GM19395 (cell line): ENCODE data around the gene CATSPERB.
"Not testable (repeated sequence)": the region's sequence is repeated elsewhere in the genome, so short reads cannot be mapped to it uniquely, and the experiment has no call there.

Source experiments
- ATAC-seq: cut with Tn5 transposase; IDR thresholded peaks from one replicate; pipeline ENCODE4 v1.9.1; 2021; ENCODE audit warnings: mild to moderate bottlenecking, moderate library complexity; ENCODE audit not compliant: unreplicated experiment

The CATSPERB gene

DNA sequence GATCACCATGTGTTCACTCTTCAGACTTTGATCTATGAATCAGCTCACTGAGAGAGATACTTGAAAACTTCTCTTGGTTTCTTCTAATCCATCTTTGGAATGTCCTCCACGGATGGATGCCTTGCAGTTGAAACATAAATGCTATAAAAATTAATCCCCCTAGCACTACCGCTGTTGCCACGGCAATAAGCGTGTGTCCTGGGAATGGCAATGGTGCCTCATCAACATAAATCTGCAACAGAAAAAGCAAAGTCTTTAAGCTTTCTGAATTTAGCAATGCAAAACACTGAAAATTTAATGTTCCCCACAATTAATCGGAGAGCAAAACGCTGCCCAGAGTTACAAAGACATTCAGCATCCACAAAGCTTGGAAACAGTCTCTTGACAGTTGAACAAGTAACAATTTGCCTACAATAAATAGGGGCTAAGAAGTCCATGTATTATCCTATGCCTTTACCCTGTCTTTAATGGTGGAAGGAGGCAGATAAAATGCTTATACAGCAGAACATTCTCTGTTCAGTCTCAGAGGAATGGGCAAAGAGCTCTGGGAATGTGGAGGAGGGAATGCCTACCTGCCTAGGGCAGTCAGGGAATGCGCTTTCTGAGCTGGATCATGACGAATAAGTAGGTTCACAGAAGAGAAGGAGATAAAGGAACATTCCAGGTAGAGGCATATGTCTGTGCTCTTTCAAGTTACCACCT, 150.9 kb downstream of the CATSPERB start:
- ATAC-seq: no peak

- ATAC-seq: no peak
These were observed 154.2 kb downstream of the CATSPERB start for GRCh38 chr14:91577632-91578233.

DNA sequence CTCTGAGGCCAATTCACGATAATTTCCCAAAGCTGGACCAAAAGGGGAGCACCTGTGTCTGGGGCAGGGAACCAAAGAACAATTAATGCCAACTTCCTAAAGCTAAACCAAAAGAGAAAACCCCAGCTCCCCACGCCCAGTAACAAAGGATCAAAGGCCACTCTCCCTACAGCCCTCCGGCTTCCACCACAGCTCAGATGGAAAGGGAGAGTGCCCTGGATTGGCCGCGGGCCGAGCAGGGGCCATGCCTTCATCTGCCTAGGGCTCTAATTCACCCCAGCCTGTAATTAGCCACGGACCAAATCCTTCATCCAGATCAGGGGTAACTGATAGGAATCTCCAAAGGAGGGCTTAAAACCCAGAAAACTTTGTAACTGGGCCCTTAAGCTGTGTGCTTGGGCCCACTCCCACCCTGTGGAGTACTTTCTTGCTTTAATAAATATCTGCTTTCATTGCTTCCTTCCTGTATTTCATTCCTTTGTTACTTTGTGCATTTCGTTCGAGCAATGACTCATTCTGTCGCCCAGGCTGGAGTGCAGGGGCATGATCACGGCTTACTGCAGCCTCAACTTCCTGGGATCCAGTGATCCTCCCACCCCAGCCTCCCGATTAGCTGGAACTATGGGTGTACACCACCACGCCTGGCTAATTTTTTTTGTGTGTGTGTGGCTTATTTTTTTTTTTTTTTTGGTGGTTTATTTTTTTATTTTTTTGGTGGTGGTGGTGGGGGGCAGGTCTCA, 156.2 kb downstream of the CATSPERB start:
- ATAC-seq: no peak

DNA sequence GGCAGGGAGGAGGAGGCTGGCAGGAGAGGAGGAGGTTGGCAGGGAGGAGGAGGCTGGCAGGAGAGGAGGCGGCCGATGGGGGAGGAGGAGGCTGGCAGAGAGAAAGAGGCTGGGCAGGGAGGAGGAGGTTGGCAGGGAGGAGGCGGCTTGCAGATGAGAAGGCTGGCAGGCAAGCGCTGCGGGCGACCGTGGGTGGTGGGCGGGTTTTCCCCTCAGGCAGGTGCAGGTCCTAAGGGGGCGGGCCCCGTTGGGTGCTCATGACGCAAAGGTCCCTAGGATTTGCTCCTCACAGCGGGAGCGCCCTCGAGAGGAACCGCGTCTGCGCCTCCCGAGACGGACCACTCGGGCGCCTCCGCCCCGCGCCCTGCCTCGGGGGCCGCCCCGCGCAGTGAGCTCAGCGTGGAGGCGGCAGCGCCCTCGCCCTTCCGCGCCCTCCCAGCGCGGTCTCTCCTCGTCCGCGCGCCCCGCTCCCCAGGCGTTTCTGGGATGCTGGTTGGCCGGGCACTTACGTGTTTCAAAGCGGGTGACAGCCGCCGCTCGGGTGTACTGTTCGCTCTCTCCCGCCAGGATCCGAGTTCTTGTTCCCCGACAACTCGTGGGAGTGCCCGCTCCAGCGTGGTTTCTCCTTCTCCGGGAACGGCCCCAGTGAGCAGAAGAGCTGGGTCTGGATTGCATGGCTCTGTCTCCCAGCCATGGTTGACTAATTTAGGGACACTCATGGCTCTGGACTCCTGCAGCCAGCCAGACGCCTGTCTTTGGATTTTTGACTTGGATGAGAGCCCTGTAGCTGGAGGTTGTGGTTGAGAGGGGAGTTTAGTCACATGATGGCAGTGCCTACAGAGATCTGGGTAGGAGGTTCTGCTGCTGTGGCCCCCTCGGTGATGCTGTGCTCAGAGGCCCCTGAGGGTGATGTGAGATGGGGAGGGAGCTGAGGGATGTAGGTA, 157.7 kb downstream of the CATSPERB start:
- ATAC-seq: peak; percentile 53

GRCh38 chr14:91573528-91573893, 158.4 kb downstream of the CATSPERB start:
- no peak for ATAC-seq

GRCh38 chr14:91570021-91570420, 161.9 kb downstream of the CATSPERB start:
- ATAC-seq: no peak

- ATAC-seq: no peak
These were observed 162.6 kb downstream of the CATSPERB start for GRCh38 chr14:91569301-91569700.

GRCh38 chr14:91568626-91569025, 163.3 kb downstream of the CATSPERB start:
- no peak for ATAC-seq

- ATAC-seq: not testable (repeated sequence)
These were observed 164.1 kb downstream of the CATSPERB start for GRCh38 chr14:91567827-91568226.

- ATAC-seq: no peak
These were observed 176.4 kb downstream of the CATSPERB start for GRCh38 chr14:91555531-91555930.

DNA sequence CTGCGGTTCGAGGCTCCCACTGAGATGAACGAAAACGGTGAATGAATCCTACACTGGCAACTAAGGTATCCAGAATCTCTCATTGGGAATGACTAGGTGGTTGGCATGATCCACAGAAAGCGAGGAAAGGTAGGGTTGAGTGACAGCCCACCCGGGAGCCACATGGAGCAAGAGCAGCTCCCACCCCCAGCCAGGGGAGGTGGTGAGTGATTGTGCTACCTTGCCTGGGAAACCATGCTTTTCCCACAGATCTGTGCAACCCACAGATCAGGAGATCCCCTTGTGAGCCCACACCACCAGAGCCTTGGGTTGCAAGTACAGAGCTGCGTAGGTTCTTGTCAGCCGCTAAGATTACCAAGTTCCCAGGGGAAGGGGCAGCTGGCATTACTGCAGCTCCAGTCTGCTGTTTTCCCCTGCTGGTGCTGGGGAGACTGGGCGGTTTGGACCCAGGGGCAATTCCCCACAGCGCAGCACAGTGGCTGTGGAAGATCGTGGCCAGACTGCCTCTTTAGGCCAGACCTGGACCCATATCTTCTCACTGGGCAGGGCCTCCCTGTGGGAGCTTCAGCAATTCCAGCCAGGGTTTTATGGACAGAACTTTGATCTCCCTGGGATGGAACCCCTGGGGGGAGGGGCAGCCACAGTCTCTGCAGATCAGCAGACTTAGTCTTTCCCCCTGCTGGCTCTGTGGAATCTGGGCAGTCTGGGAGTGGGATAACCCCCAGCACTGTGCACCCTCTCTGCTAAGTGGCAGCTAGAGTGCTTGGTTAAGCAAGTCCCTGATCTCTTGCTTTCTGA, 177.2 kb downstream of the CATSPERB start:
- no peak for ATAC-seq

DNA sequence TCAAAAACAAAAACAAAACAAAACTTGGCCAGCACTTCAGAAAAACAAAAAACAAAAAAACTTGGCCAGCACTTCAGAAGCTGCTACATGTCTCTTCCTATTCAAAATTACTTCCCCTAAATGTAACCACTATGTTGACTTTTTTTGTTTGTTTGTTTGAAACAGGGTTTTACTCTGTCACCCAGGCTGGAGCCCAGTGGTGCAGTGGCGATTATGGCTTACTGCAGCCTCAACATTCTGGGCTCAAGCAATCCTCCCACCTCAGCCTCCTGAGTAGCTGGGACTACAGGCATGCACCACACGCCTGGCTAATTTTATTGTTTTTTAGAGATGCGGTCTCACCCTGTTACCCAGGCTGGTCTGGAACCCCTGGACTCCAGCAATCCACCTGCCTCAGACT, 183.8 kb downstream of the CATSPERB start:
- ATAC-seq: no peak

DNA sequence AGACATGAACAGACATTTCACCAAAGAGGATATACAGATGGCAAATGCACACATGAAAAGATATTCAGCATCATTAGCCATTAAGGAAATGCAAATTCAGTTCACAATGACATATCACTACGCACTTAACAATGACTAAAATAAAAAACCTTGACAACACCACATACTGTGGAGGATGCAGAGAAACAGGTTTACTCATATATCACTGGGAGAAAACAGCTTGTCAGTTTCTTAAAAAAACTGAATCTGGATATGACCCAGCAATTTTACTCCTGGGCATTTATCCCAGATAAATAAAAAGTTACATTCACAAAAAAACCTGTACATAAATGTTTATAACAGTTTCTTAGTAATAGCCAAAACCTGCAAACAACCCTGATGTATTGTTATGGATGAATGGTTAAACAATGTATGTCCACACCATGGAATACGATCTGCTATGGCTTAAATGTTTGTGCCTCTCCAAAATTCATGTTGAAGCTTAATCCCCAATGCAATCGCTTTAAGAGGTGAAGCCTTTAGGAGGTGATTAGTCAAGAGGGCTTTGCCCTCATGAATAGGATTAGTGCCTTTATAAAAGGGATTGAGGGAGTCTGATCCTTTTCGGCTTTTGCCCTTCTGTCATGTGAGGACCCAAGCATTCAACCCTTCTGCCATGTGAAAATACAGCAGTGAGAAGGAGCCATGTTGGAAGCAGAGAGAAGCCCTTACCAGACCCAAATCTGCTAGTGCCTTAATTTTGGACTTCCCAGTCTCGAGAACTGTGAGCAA, 185.8 kb downstream of the CATSPERB start:
- no peak for ATAC-seq

- ATAC-seq: no peak
These were observed 186.7 kb downstream of the CATSPERB start for GRCh38 chr14:91545204-91545603.

- ATAC-seq: no peak
These were observed 195.6 kb downstream of the CATSPERB start for GRCh38 chr14:91536327-91536726.

DNA sequence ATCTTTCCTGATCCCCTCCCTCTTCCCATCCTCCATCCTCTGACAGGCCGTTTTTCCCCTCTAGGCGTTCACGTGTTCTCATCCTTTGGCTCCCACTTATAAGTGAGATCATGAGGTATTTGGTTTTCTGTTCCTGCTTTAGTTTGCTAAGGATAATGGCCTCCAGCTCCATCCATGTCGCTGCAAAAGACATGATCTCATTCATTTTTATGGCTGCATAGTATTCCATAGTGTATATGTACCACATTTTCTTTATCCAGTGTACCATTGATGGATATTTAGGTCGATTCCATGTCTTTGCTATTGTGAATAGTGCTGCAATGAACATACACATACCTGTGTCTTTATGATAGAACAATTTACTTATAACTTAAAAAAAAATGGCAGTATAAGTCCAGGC, 197.8 kb downstream of the CATSPERB start:
- not testable (repeated sequence) for ATAC-seq

DNA sequence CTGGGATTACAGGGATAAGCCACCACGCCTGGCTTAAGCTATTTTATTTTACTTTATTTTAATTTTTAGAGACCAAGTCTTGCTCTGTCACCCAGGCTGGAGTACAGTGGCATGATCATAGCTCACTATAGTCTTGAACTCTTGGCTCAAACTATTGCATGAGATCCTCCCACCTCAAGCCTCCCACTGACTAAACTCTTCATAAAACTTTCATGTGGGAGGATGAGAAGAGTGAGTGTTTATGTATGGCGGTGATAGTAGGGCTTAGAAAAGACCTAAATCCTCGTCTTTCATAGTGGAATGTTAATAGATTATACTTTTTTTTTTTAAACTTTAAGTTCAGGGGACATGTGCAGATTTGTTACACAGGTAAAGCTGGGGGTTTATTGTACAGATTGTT, 198.3 kb downstream of the CATSPERB start:
- ATAC-seq: no peak
